ENCODE measurements around the gene ARHGEF40. TPM values are rescaled to one million over a fixed set of nuclear protein-coding genes. Genes with fewer than 3 reads are reported as not detected.

Gene ARHGEF40
- total RNA-seq, 3 donors from 2014 or later = 44.3 to 69.3 (median 47.8) TPM

DNA sequence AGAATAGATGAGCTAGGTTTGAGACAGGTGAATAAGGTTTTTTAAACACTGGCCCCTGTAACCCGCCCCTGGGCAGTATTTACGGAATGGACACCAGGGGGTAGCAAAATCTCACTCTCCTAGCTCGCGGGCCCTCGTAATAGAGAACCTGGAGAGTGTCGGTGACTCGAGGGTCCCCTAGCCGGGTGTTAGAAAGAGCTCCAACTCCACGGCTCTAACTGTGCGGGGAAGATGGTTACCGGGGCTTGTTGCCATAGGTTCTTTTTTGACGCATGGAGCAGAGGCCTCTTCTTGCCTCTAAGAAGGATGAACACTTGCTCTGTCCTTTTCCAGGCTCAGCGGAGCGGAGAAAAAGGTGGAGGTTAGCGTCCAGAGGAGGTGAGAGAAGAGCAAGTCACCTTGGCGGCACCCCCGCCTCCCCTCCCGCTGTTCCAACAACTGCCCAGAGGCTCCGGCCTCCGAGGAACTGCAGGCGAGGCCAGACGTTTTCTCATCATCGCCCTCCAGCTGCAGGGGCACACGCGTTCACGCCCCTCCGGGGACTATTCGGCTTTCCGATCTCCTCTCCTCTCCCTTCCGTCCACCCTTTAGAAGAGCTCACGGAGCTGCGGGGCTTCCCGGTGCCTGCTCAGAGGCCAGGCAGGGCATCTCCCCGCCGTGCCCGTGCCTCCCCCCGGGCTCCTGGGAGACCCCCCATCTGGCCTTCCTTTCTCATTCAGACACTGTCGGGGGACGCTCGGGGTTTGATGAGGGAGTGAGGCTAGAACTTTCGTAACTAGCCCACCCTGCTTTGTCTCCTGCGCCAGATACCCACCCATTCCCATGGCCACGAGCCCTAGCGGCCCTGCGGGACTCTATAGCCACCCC is 1.4 kb upstream of the ARHGEF40 start:
- Histone ChIP-seq H3K36me3 (ENCODE audit: low read depth) (no peaks in the 10 kb centered on the region), H3K4me1 (ENCODE audit: low read depth) (peaks cover 29% of the 10 kb centered on the region), H3K9me3 (no peaks in the 10 kb centered on the region), H3K4me3 (no peak overlapping the region)
- intact Hi-C loops (cut with DNase I, micrococcal nuclease) = loop anchor here in 1 of 2 donors (2.0 kb wide), 1 partner anchor 36 kb away; no protein-coding TSS in a partner anchor
- DNase-seq = peak in 2 of 3 donors; percentile 58 to 70
- TF ChIP-seq, protein P1, sequence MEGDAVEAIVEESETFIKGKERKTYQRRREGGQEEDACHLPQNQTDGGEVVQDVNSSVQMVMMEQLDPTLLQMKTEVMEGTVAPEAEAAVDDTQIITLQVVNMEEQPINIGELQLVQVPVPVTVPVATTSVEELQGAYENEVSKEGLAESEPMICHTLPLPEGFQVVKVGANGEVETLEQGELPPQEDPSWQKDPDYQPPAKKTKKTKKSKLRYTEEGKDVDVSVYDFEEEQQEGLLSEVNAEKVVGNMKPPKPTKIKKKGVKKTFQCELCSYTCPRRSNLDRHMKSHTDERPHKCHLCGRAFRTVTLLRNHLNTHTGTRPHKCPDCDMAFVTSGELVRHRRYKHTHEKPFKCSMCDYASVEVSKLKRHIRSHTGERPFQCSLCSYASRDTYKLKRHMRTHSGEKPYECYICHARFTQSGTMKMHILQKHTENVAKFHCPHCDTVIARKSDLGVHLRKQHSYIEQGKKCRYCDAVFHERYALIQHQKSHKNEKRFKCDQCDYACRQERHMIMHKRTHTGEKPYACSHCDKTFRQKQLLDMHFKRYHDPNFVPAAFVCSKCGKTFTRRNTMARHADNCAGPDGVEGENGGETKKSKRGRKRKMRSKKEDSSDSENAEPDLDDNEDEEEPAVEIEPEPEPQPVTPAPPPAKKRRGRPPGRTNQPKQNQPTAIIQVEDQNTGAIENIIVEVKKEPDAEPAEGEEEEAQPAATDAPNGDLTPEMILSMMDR (IDR thresholded peaks at IDR 0.05) = peak; percentile 13
- peak; percentile 24 for ATAC-seq

DNA sequence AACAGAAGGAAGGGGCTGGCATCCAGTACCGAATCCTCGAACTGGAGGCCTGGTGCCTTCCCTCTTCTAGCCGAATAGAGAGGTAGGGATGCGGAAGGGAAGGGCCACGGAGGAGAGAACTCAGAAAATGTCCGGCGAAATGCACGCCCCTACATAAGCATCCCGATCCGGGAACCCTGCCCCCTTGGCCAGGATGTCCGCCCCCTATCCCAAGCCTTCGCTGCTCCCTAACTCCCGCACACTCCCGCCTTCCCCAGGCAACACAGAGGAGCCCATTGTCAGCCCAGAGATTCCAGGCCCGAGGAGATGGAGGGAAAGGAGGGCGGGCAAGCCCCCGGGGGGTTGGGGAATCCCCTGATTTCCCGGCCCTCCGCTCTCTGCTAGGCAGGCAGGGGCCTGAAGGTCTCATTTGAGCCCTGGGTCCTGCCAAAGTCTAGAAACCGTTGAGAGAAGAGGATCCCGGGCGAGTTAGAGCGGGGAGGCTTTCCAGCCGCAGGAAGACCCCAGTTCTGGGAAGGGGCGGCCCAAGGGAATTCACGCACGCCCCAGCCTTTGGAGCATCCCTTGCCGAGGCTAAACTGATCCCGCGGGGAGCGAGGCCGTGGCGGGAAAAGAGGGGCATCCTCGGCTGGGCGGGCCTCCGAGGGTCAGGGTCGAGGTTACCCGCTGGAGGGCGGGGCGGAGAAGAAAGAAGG is 569 bp upstream of the ARHGEF40 start:
- peaks cover 29% of the 10 kb centered on the region for H3K4me1 ChIP-seq (ENCODE audit: low read depth)
- intact Hi-C loops (cut with DNase I, micrococcal nuclease) = loop anchor here in 1 of 2 donors (2.0 kb wide), 1 partner anchor 35 kb away; no protein-coding TSS in a partner anchor
- ATAC-seq (no peak), DNase-seq (peak in 2 of 3 donors; percentile 40 to 58)
- TF ChIP-seq, protein P1 (IDR thresholded peaks at IDR 0.05) = no peak
- H3K4me3 ChIP-seq = peak overlapping the region; percentile 48
- H3K9me3 ChIP-seq = no peaks in the 10 kb centered on the region
- no peaks in the 10 kb centered on the region for H3K36me3 ChIP-seq (ENCODE audit: low read depth)

DNA sequence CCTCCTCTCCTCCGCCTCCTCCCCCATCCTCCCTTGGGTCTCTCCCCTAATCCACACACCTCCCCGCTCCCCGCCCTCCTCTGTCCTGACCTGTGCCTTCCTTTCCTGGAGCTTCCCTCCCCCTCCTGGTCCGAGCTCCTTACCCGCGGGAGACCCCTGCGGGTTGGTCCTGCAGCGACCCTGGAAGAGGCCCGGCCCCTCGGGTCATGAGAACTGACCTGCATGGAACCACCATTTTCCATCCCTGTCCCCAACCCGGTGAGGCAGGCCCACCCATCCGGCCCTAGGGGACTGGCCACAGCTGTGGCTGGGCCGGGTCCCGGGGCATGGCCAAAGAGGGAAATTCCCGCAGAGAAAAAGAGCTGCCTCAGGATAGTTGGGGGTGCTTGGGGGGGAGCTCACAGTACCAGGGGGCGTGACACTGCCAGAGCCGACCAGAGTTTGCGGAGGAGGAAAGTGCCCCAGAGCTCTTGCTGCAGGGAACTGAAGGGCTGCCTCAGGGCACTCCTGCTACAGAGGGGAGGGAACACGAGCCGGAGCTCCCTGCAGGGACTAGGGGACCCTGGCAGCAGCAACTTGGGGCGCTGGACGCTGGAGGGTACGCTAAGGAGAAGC is 613 bp downstream of the ARHGEF40 start:
- H3K4me3 ChIP-seq = peak overlapping the region; percentile 48
- intact Hi-C loops (cut with DNase I, micrococcal nuclease) = no loop called here
- H3K36me3 ChIP-seq (ENCODE audit: low read depth) = no peaks in the 10 kb centered on the region
- H3K9me3 ChIP-seq = no peaks in the 10 kb centered on the region
- peaks cover 29% of the 10 kb centered on the region for H3K4me1 ChIP-seq (ENCODE audit: low read depth)
- TF ChIP-seq, protein P1 (IDR thresholded peaks at IDR 0.05) = no peak
- DNase-seq (peak; percentile 78 to 84 (median 79)), ATAC-seq (peak; percentile 50)

DNA sequence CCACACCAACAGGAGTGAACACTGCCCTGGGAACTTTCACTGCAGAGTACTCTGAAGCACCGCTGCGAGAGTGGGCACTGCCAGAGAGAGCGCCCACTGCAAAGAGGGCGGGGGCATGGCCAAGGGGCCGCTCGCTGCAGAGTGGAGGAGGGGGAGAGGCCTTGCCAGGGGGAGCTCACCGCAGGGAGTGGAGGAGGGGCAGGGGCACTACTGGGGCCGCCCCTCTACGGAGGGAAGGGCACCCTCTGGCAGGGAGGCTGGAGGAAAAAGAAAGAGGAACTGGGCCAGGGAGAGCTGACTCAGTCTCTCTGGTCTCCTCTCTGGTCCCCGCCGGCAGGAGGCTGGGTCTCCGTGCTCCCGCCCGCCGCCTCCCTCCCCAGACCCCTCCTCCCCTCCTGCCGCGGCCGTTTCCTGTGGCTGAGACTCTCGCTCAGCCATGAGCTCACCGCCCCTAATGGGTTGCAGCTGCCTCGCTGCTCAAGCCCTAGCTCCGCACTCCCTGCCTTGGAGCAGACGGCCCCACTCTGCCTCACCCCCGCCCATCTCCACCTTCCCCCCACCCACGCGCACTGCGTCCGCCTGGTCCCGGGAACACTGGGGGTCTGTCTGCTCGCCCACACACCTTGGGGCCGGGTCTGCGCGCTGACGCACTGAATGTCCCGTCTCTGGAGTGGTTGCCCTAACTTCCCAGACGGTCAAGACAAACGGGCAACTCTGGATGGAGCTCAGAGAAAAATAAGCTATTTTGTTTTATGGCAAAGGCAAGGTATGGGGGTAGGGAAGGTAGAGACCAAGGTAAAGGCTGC is 1.3 kb downstream of the ARHGEF40 start:
- ATAC-seq (peak; percentile 58), DNase-seq (peak; percentile 80 to 90 (median 85))
- TF ChIP-seq, protein P1 (IDR thresholded peaks at IDR 0.05) = no peak
- Histone ChIP-seq H3K36me3 (ENCODE audit: low read depth) (no peaks in the 10 kb centered on the region), H3K4me3 (peak overlapping the region; percentile 48), H3K9me3 (no peaks in the 10 kb centered on the region), H3K4me1 (ENCODE audit: low read depth) (peaks cover 29% of the 10 kb centered on the region)
- intact Hi-C loops (cut with DNase I, micrococcal nuclease) = no loop called here

DNA sequence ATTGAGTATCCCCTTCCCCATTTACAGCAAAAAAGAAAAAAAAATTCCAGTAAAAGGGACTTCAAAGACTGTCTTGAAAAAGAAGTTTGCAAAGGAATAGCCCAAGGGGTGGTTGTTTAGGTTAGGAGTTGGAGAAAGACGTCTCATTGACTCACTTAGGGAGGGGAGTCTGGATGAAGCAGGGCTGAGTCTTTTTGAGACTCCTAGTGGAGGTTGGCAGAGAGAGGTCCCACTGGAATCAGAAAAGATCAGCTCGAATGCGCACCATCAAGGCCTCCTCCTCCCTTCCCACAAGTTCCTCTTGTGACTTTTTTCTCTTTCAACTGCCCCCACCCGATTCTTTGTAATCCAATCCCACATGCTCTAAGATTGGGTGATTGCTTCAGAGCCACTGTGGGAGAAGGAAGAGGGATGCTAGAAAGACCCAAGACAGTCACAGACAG is 1.9 kb downstream of the ARHGEF40 start:
- ATAC-seq (no peak), DNase-seq (peak in 1 of 3 donors; percentile 25)
- Histone ChIP-seq H3K4me3 (no peak overlapping the region), H3K36me3 (ENCODE audit: low read depth) (no peaks in the 10 kb centered on the region), H3K4me1 (ENCODE audit: low read depth) (peaks cover 29% of the 10 kb centered on the region), H3K9me3 (no peaks in the 10 kb centered on the region)
- TF ChIP-seq, protein P1 (IDR thresholded peaks at IDR 0.05) = no peak
- intact Hi-C loops (cut with DNase I, micrococcal nuclease) = no loop called here

Data from mucosa of descending colon (tissue), 3 donors.